Trophoblast cell (in vitro differentiated cells and primary cell): ENCODE measurements around the gene RASGEF1C.

Experiments used
- DNase-seq, 2 donors: peaks; one replicate each; pipeline ENCODE4 v3.0.0-alpha.2; 2016
- H2AFZ ChIP-seq: 2 replicates; pipeline ENCODE4 v1.6.1; 2013; ENCODE audit warnings: low read length, moderate library complexity, mild to moderate bottlenecking; ENCODE audit not compliant: insufficient read depth, poor library complexity
- H2AK5ac ChIP-seq: 2 replicates; pipeline ENCODE4 v1.6.1; 2013; ENCODE audit warnings: mild to moderate bottlenecking, low read length
- H2BK120ac ChIP-seq: 2 replicates; pipeline ENCODE4 v1.6.1; 2013; ENCODE audit warnings: low read length, mild to moderate bottlenecking, moderate library complexity; ENCODE audit not compliant: insufficient read depth, poor library complexity
- H2BK12ac ChIP-seq: 2 replicates; pipeline ENCODE4 v1.6.1; 2013; ENCODE audit warnings: mild to moderate bottlenecking, low read length, moderate library complexity
- H2BK5ac ChIP-seq: 2 replicates; pipeline ENCODE4 v1.6.1; 2013; ENCODE audit warnings: low read length, low read depth, moderate library complexity, mild to moderate bottlenecking; ENCODE audit not compliant: poor library complexity
- H3K14ac ChIP-seq: 2 replicates; pipeline ENCODE4 v1.6.1; 2013; ENCODE audit warnings: mild to moderate bottlenecking, low read length
- H3K18ac ChIP-seq: 2 replicates; pipeline ENCODE4 v1.6.1; 2013; ENCODE audit warnings: mild to moderate bottlenecking, low read length
- H3K23ac ChIP-seq: 2 replicates; pipeline ENCODE4 v1.6.1; 2013; ENCODE audit warnings: low read length
- H3K27ac ChIP-seq: 2 replicates; pipeline ENCODE4 v1.5.1; 2013; ENCODE audit warnings: low read depth, mild to moderate bottlenecking, inconsistent platforms, low read length, moderate library complexity
- H3K27me3 ChIP-seq: 2 replicates; pipeline ENCODE4 v1.6.1; 2013; ENCODE audit warnings: inconsistent platforms, mild to moderate bottlenecking, low read length, moderate library complexity; ENCODE audit not compliant: insufficient read depth
- H3K36me3 ChIP-seq, 2 experiments: 1 replicate in 1 of 2; 2 replicates in 1 of 2; pipeline ENCODE4 v1.6.1; 2013; ENCODE audit warnings: low read length in 2 of 2, mild to moderate bottlenecking in 2 of 2, moderate library complexity in 1 of 2; ENCODE audit not compliant: insufficient read depth in 2 of 2, control insufficient read depth in 1 of 2
- H3K4ac ChIP-seq: 2 replicates; pipeline ENCODE4 v1.6.1; 2013; ENCODE audit warnings: low read depth, mild to moderate bottlenecking, low read length, moderate library complexity
- H3K4me1 ChIP-seq, 2 experiments: 1 replicate in 1 of 2; 2 replicates in 1 of 2; pipeline ENCODE4 v1.6.1; 2013; ENCODE audit warnings: low read length in 2 of 2, mild to moderate bottlenecking in 2 of 2, moderate library complexity in 1 of 2; ENCODE audit not compliant: insufficient read depth in 2 of 2, control insufficient read depth in 1 of 2
- H3K4me2 ChIP-seq: 2 replicates; pipeline ENCODE4 v1.6.1; 2013; ENCODE audit warnings: inconsistent platforms, mild to moderate bottlenecking, low read length, moderate library complexity
- H3K4me3 ChIP-seq: 2 replicates; pipeline ENCODE4 v1.5.1; 2013; ENCODE audit warnings: mild to moderate bottlenecking, low read depth, low read length, inconsistent platforms
- H3K79me1 ChIP-seq: one replicate; pipeline ENCODE4 v1.6.1; 2013; ENCODE audit warnings: low read length
- H3K79me2 ChIP-seq: 2 replicates; pipeline ENCODE4 v1.6.1; 2013; ENCODE audit warnings: low read length, mild to moderate bottlenecking; ENCODE audit not compliant: control insufficient read depth, insufficient read depth, poor library complexity
- H3K9ac ChIP-seq: 2 replicates; pipeline ENCODE4 v1.6.1; 2013; ENCODE audit warnings: mild to moderate bottlenecking, low read length
- H3K9me3 ChIP-seq: 2 replicates; pipeline ENCODE4 v1.6.1; 2013; ENCODE audit warnings: low read depth, mild to moderate bottlenecking, control low read depth, inconsistent platforms, low read length; ENCODE audit not compliant: insufficient read depth
- H4K12ac ChIP-seq: 2 replicates; pipeline ENCODE4 v1.6.1; 2013; ENCODE audit warnings: low read depth, mild to moderate bottlenecking, low read length, moderate library complexity
- H4K8ac ChIP-seq: 2 replicates; pipeline ENCODE4 v1.6.1; 2013; ENCODE audit warnings: low read depth, mild to moderate bottlenecking, low read length, moderate library complexity
- H4K91ac ChIP-seq: one replicate; pipeline ENCODE4 v1.6.1; 2013; ENCODE audit warnings: low read depth, mild to moderate bottlenecking, low read length, moderate library complexity
- WGBS: extraction: QIAGEN DNeasy Blood & Tissue Kit; methylation state at CpG from one replicate; pipeline ENCODE4 v1.1.7; 2013; ENCODE audit warnings: missing lambda C conversion rate; ENCODE audit not compliant: insufficient read length, insufficient coverage; ENCODE audit errors: extremely low coverage; 5-methylcytosine and 5-hydroxymethylcytosine counted together

Gene RASGEF1C

GRCh38 chr5:180081481-180081880 lies 127.5 kb downstream of the RASGEF1C start:
- Histone ChIP-seq H3K27me3 (no peaks in the 10 kb centered on the region), H4K12ac (no peak overlapping the region), H3K4me3 (no peak overlapping the region), H4K8ac (no peak overlapping the region), H3K27ac (no peak overlapping the region), H3K79me1 (no peaks in the 10 kb centered on the region), H3K14ac (no peak overlapping the region), H2BK5ac (no peak overlapping the region), H3K4ac (no peak overlapping the region), H3K9me3 (peaks cover 2% of the 10 kb centered on the region), H3K36me3 (no peaks in the 10 kb centered on the region), H3K23ac (no peak overlapping the region), H2AFZ (no peak overlapping the region), H3K18ac (no peak overlapping the region), H3K4me1 (peaks cover 13 to 16% of the 10 kb centered on the region in 2 experiments), H3K9ac (no peak overlapping the region), H3K4me2 (no peak overlapping the region), H3K79me2 (no peaks in the 10 kb centered on the region), H2BK12ac (no peak overlapping the region), H2BK120ac (no peak overlapping the region), H2AK5ac (no peak overlapping the region), H4K91ac (no peak overlapping the region)
- WGBS: no CpG with 5 or more reads among the region's 5 CpGs
- DNase-seq: no peak

- WGBS: no CpG with 5 or more reads among the region's 24 CpGs
- Histone ChIP-seq H3K4ac (no peak overlapping the region), H2AK5ac (no peak overlapping the region)
Observed at GRCh38 chr5:180080486-180081280, 128.3 kb downstream of the RASGEF1C start.

GRCh38 chr5:180079702-180080466 lies 129.1 kb downstream of the RASGEF1C start:
- no peaks in the 10 kb centered on the region for H3K79me2 ChIP-seq
- no peak overlapping the region for H3K14ac ChIP-seq
- no peak overlapping the region for H2AFZ ChIP-seq
- H2BK120ac ChIP-seq: no peak overlapping the region
- no peak overlapping the region for H3K27ac ChIP-seq
- WGBS: no CpG with 5 or more reads among the region's 14 CpGs
- no peak overlapping the region for H2BK5ac ChIP-seq
- no peak for DNase-seq
- peaks cover 2% of the 10 kb centered on the region for H3K9me3 ChIP-seq
- H3K4ac ChIP-seq: no peak overlapping the region
- no peak overlapping the region for H3K4me2 ChIP-seq
- H4K91ac ChIP-seq: no peak overlapping the region
- H3K23ac ChIP-seq: no peak overlapping the region
- no peak overlapping the region for H4K8ac ChIP-seq
- no peak overlapping the region for H2BK12ac ChIP-seq
- H3K27me3 ChIP-seq: no peaks in the 10 kb centered on the region
- no peak overlapping the region for H4K12ac ChIP-seq
- H3K79me1 ChIP-seq: no peaks in the 10 kb centered on the region
- H3K4me3 ChIP-seq: no peak overlapping the region
- no peak overlapping the region for H2AK5ac ChIP-seq
- no peak overlapping the region for H3K9ac ChIP-seq
- H3K36me3 ChIP-seq: no peaks in the 10 kb centered on the region
- peaks cover 8 to 10% of the 10 kb centered on the region in 2 experiments for H3K4me1 ChIP-seq
- H3K18ac ChIP-seq: no peak overlapping the region

More at GRCh38 chr5:180080486-180081280, 128.3 kb downstream of the RASGEF1C start:
- H4K12ac ChIP-seq: no peak overlapping the region
- H2BK120ac ChIP-seq: no peak overlapping the region
- no peaks in the 10 kb centered on the region for H3K79me1 ChIP-seq
- H3K4me1 ChIP-seq: peaks cover 13% of the 10 kb centered on the region in 2 experiments
- H3K27me3 ChIP-seq: no peaks in the 10 kb centered on the region
- H3K79me2 ChIP-seq: no peaks in the 10 kb centered on the region
- H3K9me3 ChIP-seq: peaks cover 2% of the 10 kb centered on the region
- H2AFZ ChIP-seq: no peak overlapping the region
- H4K8ac ChIP-seq: no peak overlapping the region
- DNase-seq: no peak
- H3K14ac ChIP-seq: no peak overlapping the region
- H2BK12ac ChIP-seq: no peak overlapping the region
- H2BK5ac ChIP-seq: no peak overlapping the region
- H3K9ac ChIP-seq: no peak overlapping the region
- no peak overlapping the region for H3K18ac ChIP-seq
- no peak overlapping the region for H3K4me3 ChIP-seq
- no peak overlapping the region for H3K4me2 ChIP-seq
- no peaks in the 10 kb centered on the region for H3K36me3 ChIP-seq
- no peak overlapping the region for H3K27ac ChIP-seq
- H3K23ac ChIP-seq: no peak overlapping the region
- H4K91ac ChIP-seq: no peak overlapping the region

DNA sequence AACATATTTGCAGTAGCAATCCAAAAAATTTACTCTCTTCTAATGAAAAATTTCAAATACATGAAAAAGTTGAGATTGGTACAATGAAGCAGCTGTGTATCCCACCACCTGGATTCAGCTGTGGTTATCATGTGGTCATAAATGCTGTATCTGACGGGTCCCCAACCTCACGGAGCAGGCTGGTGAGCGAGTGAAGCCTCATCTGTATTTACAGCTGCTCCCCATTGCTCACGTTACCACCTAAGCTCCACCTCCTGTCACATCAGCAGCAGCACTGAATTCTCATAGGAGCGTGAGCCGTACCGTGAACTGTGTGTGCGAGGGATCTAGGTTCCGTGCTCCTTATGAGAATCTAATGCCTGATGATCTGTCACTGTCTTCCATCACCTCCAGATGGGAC lies 130.7 kb downstream of the RASGEF1C start:
- no peak overlapping the region for H2AK5ac ChIP-seq
- no peaks in the 10 kb centered on the region for H3K79me1 ChIP-seq
- no peaks in the 10 kb centered on the region for H3K36me3 ChIP-seq
- H3K23ac ChIP-seq: no peak overlapping the region
- peaks cover 4 to 6% of the 10 kb centered on the region in 2 experiments for H3K4me1 ChIP-seq
- DNase-seq: no peak
- H3K9me3 ChIP-seq: peaks cover 2% of the 10 kb centered on the region
- no peak overlapping the region for H2BK5ac ChIP-seq
- H3K27me3 ChIP-seq: no peaks in the 10 kb centered on the region
- no peak overlapping the region for H3K18ac ChIP-seq
- H3K14ac ChIP-seq: no peak overlapping the region
- H3K4me2 ChIP-seq: no peak overlapping the region
- no peak overlapping the region for H2BK120ac ChIP-seq
- no peak overlapping the region for H2BK12ac ChIP-seq
- no peak overlapping the region for H3K9ac ChIP-seq
- WGBS: no CpG with 5 or more reads among the region's 9 CpGs
- H4K12ac ChIP-seq: no peak overlapping the region
- H3K4ac ChIP-seq: no peak overlapping the region
- H3K27ac ChIP-seq: no peak overlapping the region
- H3K4me3 ChIP-seq: no peak overlapping the region
- H2AFZ ChIP-seq: no peak overlapping the region
- no peak overlapping the region for H4K8ac ChIP-seq
- no peaks in the 10 kb centered on the region for H3K79me2 ChIP-seq
- no peak overlapping the region for H4K91ac ChIP-seq
